HG03280 (cell line): ENCODE results near the gene HBP1.
"Not testable (repeated sequence)": the region's sequence is repeated elsewhere in the genome, so short reads cannot be mapped to it uniquely, and the experiment has no call there.

Experiments
- ATAC-seq: cut with Tn5 transposase; IDR thresholded peaks from one replicate; pipeline ENCODE4 v1.9.1; 2021; ENCODE audit warnings: mild to moderate bottlenecking, moderate library complexity; ENCODE audit not compliant: unreplicated experiment

Gene HBP1

GRCh38 chr7:107224374-107225223 lies 55.8 kb downstream of the HBP1 start:
- ATAC-seq = no peak

DNA sequence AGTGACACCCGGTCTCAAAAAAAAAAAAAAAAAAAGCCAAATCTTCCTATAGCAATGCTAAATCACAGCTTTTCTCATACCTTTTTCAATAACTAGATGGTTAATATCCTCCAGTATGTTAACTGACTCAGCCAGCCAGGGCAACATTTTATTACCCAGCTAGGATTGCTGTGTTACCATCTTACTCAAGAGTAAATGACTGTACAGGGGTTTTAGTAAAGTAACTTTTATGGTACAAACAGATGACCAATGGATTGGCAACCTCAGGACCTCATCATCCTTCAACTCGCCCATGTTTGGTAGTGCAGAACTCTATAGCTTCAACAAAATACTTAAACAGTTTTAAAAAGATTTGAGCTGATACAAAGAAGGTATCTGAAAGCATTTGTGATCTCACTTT lies 59.5 kb downstream of the HBP1 start:
- no peak for ATAC-seq

GRCh38 chr7:107230334-107230733 lies 61.5 kb downstream of the HBP1 start:
- no peak for ATAC-seq

DNA sequence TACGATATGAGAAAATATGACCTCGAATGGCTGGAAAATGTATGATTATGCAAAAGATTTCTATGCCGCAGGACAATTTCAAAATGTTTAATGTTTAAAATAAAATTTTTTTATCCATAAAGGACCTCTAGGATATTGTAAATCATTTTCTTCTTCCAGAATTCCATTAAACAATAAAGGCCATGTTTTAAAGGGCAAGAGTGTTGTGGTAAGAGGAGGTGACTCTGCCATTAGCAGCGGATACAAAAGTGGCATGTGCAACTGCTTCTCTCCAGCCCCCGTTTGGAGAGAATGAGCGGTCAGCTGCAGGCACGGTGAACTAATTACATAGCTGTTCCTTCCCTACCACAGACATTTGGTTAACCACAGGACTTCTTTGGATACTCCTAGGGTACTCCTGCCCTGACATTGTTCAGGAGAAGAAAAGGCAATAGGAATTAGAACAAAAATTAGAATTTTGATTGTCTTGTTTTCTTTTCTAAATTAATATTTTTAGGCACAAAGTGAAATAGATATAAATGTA lies 63.8 kb downstream of the HBP1 start:
- no peak for ATAC-seq

GRCh38 chr7:107233174-107233573 lies 64.4 kb downstream of the HBP1 start:
- ATAC-seq = no peak

DNA sequence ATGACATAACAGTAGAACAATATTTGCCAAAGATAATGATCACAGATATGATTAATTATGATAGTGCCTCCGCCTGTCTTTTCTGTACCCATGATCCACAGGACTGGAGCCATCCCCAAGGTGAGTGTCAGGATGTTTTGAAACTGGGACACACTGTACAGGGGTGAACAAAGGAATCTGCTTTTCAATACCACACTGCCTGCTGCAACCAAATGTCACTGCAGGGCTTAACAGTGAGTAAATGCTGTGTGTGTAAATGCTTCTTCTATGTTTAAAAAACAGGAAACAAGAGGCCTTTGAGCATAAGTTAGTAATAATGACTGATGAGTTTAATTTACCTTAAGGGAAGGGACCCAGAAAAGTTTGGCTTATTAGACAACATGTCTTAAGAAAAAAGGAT lies 65.2 kb downstream of the HBP1 start:
- ATAC-seq = no peak

- ATAC-seq = no peak
Observed at GRCh38 chr7:107234436-107234835, 65.6 kb downstream of the HBP1 start.

- ATAC-seq = no peak
Observed at GRCh38 chr7:107236862-107237261, 68.1 kb downstream of the HBP1 start.

DNA sequence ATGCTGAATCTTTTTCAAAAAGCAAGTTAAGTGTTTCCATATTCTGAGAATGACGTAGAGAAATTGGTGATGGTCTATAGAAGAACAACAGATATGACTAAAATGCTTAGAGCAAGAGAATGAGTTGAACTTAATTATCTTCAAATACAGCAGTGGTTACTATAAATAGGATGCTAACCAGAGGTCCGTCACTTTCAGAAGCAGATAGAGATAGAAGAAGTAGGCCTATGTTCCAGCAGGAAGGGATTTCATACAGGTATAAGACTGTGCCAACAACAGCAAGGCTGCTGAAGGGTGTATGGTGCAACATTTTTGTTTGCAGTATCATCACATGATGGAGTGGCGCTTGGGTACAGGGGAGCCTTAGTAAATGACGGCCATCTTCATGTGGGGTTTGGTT lies 68.6 kb downstream of the HBP1 start:
- ATAC-seq = no peak

- no peak for ATAC-seq
Observed at GRCh38 chr7:107242267-107242666, 73.5 kb downstream of the HBP1 start.

DNA sequence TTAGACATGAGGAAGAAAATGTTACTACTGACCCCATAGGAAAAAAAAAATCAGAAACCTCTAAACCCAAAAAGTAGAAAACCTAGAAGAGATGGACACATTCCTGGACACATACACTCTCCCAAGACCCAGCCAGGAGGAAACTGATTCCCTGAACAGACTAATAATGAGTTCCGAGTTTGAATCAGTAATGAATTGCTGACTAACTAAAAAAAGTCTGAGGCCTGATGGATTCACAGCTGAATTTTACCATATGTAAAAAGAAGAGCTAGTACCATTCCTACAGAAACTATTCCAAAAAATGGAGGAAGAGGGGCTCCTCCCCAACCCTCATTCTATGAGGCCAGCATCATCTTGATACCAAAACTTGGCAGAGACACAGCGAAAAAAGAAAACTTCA lies 75.8 kb downstream of the HBP1 start:
- no peak for ATAC-seq

GRCh38 chr7:107246836-107247235 lies 78.0 kb downstream of the HBP1 start:
- ATAC-seq = not testable (repeated sequence)

DNA sequence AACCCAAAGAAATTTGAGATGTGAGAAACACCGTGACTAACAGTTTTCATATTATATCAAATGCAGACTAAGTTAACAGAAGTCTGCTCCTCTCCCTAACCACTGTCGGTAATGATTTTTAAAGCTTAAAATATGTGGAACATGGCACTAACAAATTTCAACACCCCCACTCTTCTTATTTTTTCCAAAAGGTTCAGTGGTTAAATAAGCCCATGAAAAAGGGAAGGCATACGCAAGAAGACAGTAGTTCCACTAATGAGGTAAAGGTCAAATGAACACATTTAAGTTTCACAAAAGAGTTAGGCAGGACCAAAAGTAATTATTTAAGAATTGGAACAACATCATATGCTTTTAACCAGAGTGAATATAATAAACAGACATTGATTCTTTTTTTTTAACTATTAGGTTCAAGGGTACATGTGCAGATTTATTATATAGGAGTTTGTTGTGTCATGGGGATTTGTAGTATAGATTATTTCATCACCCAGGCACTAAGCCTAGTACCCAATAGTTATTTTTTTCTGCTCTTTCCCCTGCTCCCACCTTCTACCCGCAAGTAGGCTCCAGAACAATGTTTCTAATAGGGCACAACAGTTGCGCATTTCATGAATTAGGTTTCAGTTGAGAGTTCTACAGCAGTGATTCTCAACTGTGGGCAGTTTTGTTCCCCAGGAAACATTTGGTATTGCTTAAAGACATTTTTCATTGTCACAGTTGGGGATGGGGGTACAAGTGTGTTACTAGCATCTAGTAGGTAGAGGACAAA lies 79.9 kb downstream of the HBP1 start:
- ATAC-seq = no peak

- no peak for ATAC-seq
Observed at GRCh38 chr7:107251963-107252362, 83.2 kb downstream of the HBP1 start.
